Measurements from ENCODE around the gene MOGAT2. TPM values are rescaled to one million over a fixed set of nuclear protein-coding genes. Genes with fewer than 3 reads are reported as not detected.

The MOGAT2 gene
- total RNA-seq: not detected in 2 replicates

DNA sequence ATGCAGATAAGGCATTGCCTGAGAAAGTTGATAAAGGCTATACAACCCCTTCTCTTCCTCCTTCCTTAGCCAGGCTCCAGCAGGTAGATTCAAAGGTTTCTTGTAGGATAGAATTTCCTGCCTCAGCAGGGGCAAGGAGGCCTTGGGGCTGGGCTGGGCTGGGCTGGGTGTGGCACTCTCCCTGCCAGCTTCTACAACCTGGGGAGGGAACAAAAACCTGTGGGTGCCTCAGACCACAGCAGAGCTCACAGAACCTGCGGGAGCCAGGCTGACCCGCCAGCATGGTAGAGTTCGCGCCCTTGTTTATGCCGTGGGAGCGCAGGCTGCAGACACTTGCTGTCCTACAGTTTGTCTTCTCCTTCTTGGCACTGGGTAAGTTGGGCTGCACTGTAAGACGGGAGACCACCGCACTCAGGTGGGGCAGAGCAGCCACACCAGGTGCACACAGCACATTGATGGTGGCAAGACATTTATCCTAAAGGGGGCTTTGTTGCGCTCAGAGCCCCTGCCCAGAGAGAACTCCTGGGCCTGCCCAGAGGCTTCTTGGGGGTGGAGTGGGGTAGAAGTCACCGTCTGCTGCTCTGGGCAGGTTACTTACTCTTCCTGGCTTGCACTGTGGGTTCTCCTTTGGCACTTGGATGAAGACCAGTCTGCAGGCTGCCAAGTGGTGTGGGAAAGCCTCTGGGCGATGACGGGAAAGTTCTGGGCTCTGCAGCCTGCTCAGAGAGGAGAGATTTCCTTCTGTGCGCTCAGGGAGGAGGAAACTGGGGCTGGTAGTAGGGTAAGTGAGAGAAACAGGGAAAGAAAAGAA, at the start of gene MOGAT2:
Gene MOGAT2, plus strand, starts transcription at position 231 of the 811 bp plus-strand sequence. Its CDS starts 51 bp downstream, at position 282.

GRCh38 chr11:75668451-75669297, 49.0 kb upstream of the MOGAT2 start, which contains the start of gene MAP6:
Gene MAP6 (minus strand): TSS chr11:75669038. CDS start chr11:75668369, 669 bp downstream.

GRCh38 chr11:75768112-75768908, 50.7 kb downstream of the MOGAT2 start, which contains the start of gene DGAT2:
Gene DGAT2 (plus strand): TSS chr11:75768778. CDS start chr11:75768992, 214 bp downstream.

Small RNAs within 50 kb of the gene (small RNA-seq; reads per million reads assigned to genes)
- gene RN7SL786P: not detected

Other genes starting within 250 kb of the MOGAT2 start
- 2.4 and 5.0 TPM in 2 replicates for gene GDPD5, start 191.9 kb upstream of the MOGAT2 start, total RNA-seq
- gene SERPINH1, start 155.6 kb upstream of the MOGAT2 start, total RNA-seq: 418 and 493 TPM in 2 replicates
- gene MAP6, start 48.8 kb upstream of the MOGAT2 start, total RNA-seq: 4.7 and 5.6 TPM in 2 replicates
- 0.22 and 0.39 TPM in 2 replicates for gene DGAT2, start 50.9 kb downstream of the MOGAT2 start, total RNA-seq
- 15.1 and 21.6 TPM in 2 replicates for gene UVRAG, start 97.4 kb downstream of the MOGAT2 start, total RNA-seq

All from placental epithelial cell (primary cell).